ENCODE results near the gene SMARCA5. TPM values are rescaled to one million over a fixed set of nuclear protein-coding genes. Genes with fewer than 3 reads are reported as not detected.

SMARCA5 gene
- total and polyA plus RNA-seq, 10 of the 15 experiments (the other 5 are each of a cell fraction or from before 2014, with no cell fraction given): 21.7 to 69.6 (median 37.4) TPM

DNA sequence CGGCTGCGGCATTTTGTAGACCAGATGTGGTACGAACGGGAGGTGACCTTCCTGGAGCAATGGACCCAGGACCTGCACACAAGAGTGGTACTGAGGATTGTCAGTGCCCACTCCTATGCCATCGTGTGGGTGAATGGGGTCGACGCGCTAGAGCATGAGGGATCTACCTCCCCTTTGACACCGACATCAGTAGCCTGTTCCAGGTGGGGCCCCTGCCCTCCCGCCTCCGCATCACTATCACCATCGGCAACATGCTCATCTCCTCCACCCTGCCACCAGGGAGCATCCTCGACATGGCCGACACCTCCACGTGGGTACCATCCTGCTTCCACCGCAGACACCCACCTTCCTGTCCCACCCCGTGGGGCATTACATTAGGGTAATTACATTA lies 46.2 kb downstream of the SMARCA5 start:
- intact Hi-C loops (cut with micrococcal nuclease; ENCODE audit: unreplicated experiment): loop anchor here (2.0 to 10.0 kb wide), 3 partner anchors 213 to 585 kb away; partner anchors contain the start of gene GYPA
- in situ Hi-C loops (cut with MboI): loop anchor here (25.0 kb wide), 1 partner anchor 353 kb away; the partner anchor contains the start of gene GYPE
- Histone ChIP-seq H2AFZ (ENCODE audit: control insufficient read depth, low read depth, low read length) (peak overlapping the region; percentile 93), H3K4me3 (peak overlapping the region; percentile 62; the same call in 1 of the 2 replicates), H3K9ac (ENCODE audit: control insufficient read depth, insufficient read depth, low read length) (peak overlapping the region; percentile 66; the same call in 1 of the 2 replicates), H3K27me3 (replicated peaks in 1 of 2; ENCODE audit: control insufficient read depth in 2 of 2, insufficient read depth in 2 of 2, low read length in 1 of 2) (no peaks in the 10 kb centered on the region), H3K27ac (ENCODE audit: control insufficient read depth, insufficient read depth) (no peak overlapping the region), H3K79me2 (ENCODE audit: control insufficient read depth, insufficient read depth, low read length) (no peaks in the 10 kb centered on the region), H3K9me3 (replicated peaks; ENCODE audit: control insufficient read depth, insufficient read depth, low read length) (no peaks in the 10 kb centered on the region), H4K20me1 (ENCODE audit: control insufficient read depth, insufficient read depth) (no peaks in the 10 kb centered on the region), H3K4me2 (ENCODE audit: control insufficient read depth, insufficient read depth) (peak overlapping the region; percentile 99), H3K36me3 (ENCODE audit: control insufficient read depth in 2 of 2, insufficient read depth in 2 of 2, low read length in 1 of 2) (no peaks in the 10 kb centered on the region; a peak in 2 of 4 replicates), H3K4me1 (ENCODE audit: control insufficient read depth, insufficient read depth, low read length) (peaks cover 14% of the 10 kb centered on the region)
- DNase-seq (ENCODE audit: low read depth, low spot score) (no peak), FAIRE-seq (no peak), ATAC-seq (no peak)
- no TSS peak for BruUV-seq (replicated peaks)
- ChIA-PET POLR2A (interaction anchor here (0.6 kb wide), 1 partner anchor 237 kb away, joined by 3 read pairs; no protein-coding TSS in a partner anchor), RAD21 (ENCODE audit: unreplicated experiment) (interaction anchor here (1.1 to 2.1 kb wide), 2 partner anchors 182 to 421 kb away, joined by 4 to 7 read pairs; no protein-coding TSS in a partner anchor), CTCF (interaction anchor here (0.8 to 2.3 kb wide), 8 partner anchors 8 to 222 kb away, joined by 3 to 17 read pairs (median 4); no protein-coding TSS in a partner anchor), SMC1A (ENCODE audit: uncharacterized antibody, unreplicated experiment) (interaction anchor here (1.7 kb wide), 1 partner anchor 12 kb away, joined by 5 read pairs; no protein-coding TSS in a partner anchor)
- WGBS (ENCODE audit: insufficient coverage, insufficient replicate concordance, low lambda C conversion rate, missing lambda C conversion rate): 87% methylated on average over 17 of the region's 17 CpGs
- TF ChIP-seq, protein P1, sequence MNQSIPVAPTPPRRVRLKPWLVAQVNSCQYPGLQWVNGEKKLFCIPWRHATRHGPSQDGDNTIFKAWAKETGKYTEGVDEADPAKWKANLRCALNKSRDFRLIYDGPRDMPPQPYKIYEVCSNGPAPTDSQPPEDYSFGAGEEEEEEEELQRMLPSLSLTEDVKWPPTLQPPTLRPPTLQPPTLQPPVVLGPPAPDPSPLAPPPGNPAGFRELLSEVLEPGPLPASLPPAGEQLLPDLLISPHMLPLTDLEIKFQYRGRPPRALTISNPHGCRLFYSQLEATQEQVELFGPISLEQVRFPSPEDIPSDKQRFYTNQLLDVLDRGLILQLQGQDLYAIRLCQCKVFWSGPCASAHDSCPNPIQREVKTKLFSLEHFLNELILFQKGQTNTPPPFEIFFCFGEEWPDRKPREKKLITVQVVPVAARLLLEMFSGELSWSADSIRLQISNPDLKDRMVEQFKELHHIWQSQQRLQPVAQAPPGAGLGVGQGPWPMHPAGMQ (IDR thresholded peaks at IDR 0.05; ENCODE audit: borderline replicate concordance): no peak
- TF ChIP-seq MLLT1 (IDR thresholded peaks at IDR 0.05): 0 out of 2 replicates have a peak, but pooled peaks have one; percentile 34

DNA sequence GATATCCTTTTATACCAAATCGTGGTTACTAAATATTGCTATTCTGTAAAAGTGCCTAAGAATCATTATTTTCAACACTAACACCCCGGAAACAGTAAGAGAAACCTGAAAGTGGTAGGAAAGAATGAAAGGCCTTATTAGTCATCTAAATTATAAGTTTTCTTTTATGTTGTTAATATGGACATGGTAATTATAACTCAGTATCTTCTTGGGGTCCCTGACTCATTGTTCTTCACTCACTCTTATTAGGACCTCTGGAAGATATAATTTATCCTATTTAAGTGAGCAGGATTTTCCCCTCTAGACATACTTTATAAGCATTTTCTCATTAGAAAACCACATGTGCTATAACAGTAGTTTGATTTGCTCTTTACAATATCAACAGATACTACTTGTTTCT lies 51.0 kb downstream of the SMARCA5 start:
- Histone ChIP-seq H3K4me3 (no peak overlapping the region), H3K27me3 (replicated peaks in 1 of 2; ENCODE audit: control insufficient read depth in 2 of 2, insufficient read depth in 2 of 2, low read length in 1 of 2) (no peaks in the 10 kb centered on the region), H3K9me3 (replicated peaks; ENCODE audit: control insufficient read depth, insufficient read depth, low read length) (no peaks in the 10 kb centered on the region), H3K79me2 (ENCODE audit: control insufficient read depth, insufficient read depth, low read length) (no peaks in the 10 kb centered on the region), H4K20me1 (ENCODE audit: control insufficient read depth, insufficient read depth) (no peaks in the 10 kb centered on the region), H3K27ac (ENCODE audit: control insufficient read depth, insufficient read depth) (no peak overlapping the region), H3K36me3 (ENCODE audit: control insufficient read depth in 2 of 2, insufficient read depth in 2 of 2, low read length in 1 of 2) (no peaks in the 10 kb centered on the region), H3K4me1 (ENCODE audit: control insufficient read depth, insufficient read depth, low read length) (peaks cover 5% of the 10 kb centered on the region; the same call in 1 of the 2 replicates), H3K4me2 (ENCODE audit: control insufficient read depth, insufficient read depth) (no peak overlapping the region), H3K9ac (ENCODE audit: control insufficient read depth, insufficient read depth, low read length) (no peak overlapping the region), H2AFZ (ENCODE audit: control insufficient read depth, low read depth, low read length) (no peak overlapping the region)
- ChIA-PET POLR2A (no interaction called here), SMC1A (ENCODE audit: uncharacterized antibody, unreplicated experiment) (no interaction called here), CTCF (no interaction called here), RAD21 (ENCODE audit: unreplicated experiment) (no interaction called here)
- FAIRE-seq (no peak), DNase-seq (ENCODE audit: low read depth, low spot score) (no peak), ATAC-seq (no peak)
- BruUV-seq (replicated peaks): no TSS peak
- no peak for TF ChIP-seq MTA3 (IDR thresholded peaks at IDR 0.05; ENCODE audit: borderline replicate concordance, low read length)
- in situ Hi-C loops (cut with MboI): loop anchor here (25.0 kb wide), 1 partner anchor 348 kb away; the partner anchor contains the start of gene GYPE
- 43% methylated on average over 2 of the region's 2 CpGs for WGBS (ENCODE audit: insufficient coverage, insufficient replicate concordance, low lambda C conversion rate, missing lambda C conversion rate)
- intact Hi-C loops (cut with micrococcal nuclease; ENCODE audit: unreplicated experiment): no loop called here
